CD4-positive, alpha-beta T cell treated with Interferon alpha-2 for 1 hour (primary cell): ENCODE data around the gene PPP1R3D.

Source experiments
- DNase-seq, 2 donors: peaks; one replicate each; pipeline ENCODE4 v3.0.0-alpha.2; 2020 to 2022

The PPP1R3D gene

DNA sequence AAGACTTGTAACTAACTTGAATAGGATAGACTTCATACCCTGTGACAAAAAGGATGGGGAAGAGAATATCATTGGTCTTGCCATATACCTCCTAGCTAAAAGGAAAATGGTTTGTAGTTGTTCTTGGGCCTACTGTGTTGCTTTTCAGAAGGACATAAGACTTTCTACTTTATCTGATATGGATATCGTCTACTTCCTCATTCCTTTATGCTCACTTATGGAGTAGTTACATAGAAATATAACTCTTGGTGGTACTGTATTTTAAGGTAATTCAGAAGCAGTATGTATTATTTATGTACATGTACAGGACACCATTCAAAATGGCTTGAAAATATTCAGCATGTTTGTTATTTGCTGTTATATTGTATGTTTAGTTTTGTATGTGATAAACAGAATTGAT, 8.1 kb upstream of the PPP1R3D start:
- DNase-seq = no peak

DNA sequence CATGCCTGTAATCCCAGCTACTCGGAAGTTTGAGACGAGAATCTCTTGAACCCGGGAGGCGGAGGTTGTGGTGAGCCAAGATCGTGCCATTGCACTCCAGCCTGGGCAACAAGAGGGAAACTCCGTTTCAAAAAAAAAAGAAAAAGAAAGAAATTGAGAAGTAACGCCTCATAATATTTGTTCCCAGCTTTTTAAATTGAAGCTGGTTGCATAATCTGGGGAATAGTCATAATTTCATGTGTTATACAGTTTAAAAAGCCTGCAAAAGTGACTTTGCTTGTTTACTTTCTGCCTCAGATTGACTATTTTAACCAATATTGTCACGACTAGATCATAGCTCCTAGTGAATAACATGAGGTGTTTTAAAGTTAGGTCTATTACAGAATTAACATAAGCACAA, 7.3 kb upstream of the PPP1R3D start:
- no peak for DNase-seq

DNA sequence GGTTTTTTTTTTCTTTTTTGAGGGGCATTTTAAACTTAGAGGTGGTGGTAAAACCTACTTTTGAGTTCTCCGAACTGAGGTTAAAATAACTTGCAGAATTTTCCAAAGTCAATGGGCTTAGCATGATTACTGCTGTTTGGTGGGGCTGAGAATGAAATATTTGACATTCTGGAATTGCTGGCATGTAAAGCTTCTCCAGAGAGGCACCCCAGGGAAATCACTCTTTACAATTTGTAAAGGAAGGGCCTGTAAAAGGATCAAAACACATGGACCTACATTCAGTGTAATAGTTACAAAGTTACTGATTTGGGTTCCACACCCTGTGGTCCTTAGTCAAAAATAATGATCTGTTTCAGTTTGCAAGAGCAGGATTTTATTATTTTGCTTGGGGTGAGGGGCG, 5.6 kb upstream of the PPP1R3D start:
- no peak for DNase-seq

DNA sequence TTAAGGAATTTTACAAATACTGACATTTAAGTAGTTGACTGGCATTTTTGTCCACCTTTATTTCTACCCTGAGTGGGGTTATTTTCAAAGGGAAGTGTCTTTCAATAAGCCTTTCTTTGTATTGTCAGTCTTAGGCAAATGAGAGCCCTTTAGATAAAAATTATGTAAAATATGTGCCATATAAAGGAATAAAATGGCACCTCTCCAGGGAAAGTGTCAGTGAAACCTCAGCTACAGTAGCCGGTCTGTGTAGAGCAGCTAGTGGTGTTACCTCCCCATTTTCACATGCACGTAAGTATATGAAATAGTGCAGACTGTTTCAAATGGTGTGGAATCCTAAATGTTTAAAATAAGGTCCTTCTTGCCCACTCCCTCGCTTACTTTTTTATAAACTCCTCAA, 5.1 kb upstream of the PPP1R3D start:
- no peak for DNase-seq

DNA sequence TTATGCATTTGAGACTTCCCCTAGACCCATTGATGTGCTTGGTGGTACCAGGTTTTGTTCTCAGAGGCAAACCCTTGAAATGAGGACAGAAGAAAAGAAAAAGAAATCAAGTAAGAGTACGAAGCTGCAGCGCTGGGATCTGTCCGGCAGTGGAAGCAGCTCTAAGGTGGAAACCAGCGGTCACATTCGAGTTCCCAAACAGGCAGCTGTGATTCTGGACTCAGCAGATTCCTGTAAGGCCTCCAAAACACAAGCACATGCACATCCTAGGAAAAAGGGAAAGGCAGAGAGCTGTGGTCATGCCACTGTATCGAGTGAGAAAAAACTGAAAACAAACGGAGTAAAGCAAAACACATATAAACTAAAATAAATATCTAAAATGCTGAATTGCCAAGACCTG, 4.6 kb upstream of the PPP1R3D start:
- DNase-seq = no peak

DNA sequence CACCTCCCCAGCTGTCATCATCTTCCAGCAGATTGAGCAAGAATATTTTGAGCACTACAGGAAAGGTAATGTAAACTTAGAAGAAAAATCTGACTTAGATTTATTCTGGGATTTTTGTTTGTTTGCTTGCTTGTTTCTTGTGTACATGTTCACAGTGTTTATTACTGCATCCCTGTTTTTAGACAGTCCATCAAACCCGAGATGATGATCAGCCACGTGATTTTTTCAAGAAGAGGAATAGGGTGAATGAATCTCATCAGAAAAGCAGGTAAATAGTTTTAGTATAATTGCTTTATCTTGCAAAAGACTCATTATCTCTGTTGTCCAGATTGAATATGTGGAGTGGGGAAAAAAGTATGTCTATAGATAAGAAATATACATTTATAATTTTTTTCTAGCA, 2.1 kb upstream of the PPP1R3D start:
- no peak for DNase-seq

DNA sequence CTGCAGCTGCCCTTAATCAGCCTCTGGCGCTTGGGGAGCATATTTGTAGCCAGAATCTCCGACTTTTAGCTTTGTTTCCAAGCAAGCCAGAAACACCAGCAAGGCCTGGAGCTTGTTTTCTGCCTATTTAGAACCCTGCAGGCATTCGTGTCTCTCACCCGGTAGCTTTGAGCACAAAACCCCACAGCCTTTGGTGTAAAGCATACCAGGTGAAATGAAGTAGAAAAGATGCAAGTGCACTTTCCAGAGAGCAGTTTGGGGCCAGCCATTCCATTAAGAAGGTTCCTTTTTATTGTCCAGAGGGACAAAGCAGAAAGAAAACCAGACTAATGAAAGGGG, 820 bp upstream of the PPP1R3D start:
- DNase-seq = no peak

DNA sequence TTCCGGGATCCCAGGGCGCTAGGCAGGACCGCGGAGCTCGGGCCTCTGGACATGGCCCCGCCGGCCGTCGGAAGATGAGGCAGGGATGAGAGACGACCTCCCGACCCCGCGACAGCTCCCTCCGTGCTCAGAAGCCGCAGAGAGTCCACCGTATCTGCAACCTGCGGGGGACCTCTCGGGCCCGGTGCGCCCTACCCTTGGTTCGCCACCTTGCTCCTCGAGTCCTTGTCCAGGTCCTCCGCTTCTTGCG, 301 bp downstream of the PPP1R3D start:
- no peak for DNase-seq

DNA sequence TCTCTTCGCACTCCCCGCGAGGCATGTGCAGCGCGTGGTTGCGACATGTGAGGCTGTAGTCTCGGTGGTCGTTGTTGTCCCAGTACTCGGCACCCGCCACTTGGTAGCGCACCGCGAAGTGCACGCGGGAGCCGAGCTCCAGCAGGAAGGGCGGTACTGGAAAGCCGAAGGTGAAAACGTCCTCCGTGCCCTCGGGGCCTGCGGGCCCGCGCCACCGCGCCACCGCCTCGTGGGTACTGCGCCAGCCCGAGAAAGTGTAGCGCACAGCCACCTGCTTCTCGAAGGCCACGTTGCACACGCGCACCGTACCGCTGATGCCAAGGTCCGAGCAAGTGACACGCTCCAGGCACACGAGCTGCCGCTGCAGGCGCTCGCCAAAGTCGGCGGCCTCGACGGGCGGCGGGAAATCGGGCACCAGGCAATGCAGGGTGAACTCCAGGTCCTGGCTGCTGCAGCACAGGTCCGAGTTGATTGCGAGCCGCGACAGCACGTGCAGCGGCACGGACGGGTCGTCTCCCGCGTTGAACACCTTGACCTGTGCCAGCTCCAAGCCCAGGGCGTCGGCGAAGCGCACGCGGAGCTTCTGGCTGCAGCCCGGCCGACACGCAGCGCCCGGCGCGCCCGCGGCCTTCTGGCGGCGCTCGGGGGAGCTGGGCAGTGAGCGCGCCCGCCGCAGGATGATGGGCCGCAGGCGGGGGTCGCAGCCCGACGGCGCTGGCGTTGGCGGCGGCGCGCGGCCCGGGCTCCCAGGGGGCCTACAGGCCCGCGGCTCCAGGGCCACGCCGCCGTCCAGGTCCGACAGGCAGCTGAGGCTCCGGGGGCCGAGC, 840 bp downstream of the PPP1R3D start:
- DNase-seq = peak in 1 of 2 donors; percentile 5

DNA sequence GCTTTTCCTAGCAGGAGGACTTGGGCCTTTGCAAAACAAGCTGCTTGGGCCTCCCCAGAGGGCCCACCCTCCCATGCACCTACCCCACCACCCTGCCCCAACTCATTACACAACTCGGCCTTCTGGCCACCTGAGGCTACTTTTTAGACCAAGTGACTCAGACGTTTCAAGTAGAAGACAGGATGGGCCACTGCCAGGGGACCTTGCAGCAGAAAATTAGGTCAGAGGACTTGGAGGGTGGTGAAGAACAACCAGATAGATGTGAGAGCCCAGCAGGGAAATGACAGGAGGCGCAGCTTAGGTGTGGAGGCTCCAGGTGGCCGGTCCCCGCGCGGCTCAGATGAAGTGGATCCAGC, 1.4 kb downstream of the PPP1R3D start:
- peak in 1 of 2 donors; percentile 6 for DNase-seq

DNA sequence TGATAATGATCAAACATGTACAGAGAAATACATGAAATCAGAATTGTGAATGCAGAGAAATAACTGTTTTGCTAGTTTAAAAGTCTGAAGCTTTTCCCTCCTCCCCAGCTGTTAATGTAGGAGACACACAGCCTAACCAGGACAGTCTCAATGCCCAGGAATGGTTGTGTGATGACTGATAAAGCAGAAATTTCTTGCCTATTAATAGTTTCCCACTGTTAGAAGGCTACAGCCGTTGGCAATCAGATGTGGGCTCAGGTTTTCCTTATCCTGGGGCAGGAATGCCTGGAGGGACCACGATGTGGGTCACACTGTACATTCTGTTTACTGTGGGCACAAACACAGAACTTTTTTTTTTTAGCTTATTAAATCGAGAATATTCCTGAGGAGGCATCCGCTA, 1.9 kb downstream of the PPP1R3D start:
- DNase-seq = no peak

DNA sequence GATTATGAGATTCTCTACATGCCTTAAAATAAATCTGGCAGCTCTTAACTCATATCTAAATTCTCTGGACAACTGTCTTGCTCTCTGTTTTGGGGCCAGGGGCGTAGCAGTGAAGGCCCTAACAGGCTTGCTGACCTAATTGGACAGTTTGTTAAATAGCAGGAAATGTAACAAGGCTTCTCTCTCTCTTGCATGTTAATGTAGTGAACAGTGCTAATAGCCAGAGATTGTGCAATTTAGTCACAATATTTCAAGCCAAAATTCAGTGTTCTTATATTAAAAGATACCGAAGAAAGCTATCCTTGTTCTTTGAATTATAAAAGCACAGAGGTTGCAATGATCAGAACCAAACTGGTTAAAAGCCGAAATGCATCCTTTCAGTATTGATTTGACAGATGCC, 3.0 kb downstream of the PPP1R3D start:
- DNase-seq = no peak

DNA sequence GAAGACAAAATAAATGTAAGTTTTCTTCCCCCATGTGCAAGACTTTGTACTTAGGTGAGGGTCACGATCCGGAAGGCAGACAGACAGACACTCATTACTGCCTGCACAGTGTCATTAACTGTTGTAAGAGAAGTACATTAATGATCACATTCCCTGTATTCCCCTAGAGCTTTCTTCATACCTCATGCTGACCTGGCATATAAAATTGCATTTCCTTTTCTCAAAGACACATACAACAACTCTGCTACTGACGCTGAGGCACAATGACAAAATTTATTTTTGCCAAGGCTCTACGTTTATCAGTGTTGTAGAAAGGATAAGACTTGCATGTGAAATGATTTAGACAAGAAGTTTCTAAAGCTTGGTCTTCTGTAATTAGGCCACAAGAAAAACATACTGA, 3.7 kb downstream of the PPP1R3D start:
- no peak for DNase-seq

DNA sequence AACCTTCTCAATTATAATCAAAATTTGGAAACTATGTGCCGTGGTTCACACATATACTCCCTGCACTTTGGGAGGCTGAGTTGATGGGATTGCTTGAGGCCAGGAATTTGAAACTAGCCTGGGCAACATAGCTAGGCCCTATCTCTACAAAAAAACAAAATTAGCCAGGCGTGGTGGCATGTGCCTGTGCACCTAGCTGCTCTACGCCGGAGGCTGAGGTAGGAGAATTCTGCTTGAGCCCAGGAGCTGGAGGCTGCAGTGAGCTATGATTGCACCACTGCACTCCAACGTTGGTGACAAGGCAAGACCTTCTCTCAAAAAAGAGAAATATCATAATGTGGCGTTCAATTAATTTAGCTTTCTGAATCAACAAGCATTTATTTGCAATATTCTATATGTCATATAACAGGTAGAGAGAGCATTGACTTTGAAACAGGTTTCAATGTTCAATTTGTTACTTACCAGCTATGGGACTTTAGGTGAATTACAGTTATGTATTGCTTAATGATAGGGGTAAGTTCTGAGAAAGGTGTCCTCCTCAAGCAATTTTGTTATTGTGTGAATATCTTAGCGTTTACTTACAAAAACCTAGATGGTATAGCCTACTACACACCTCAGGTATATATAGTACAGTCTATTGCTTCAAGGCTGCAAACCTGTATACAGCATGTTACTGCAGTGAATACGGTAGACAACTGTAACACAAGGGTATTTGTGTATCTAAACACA, 4.5 kb downstream of the PPP1R3D start:
- no peak for DNase-seq

DNA sequence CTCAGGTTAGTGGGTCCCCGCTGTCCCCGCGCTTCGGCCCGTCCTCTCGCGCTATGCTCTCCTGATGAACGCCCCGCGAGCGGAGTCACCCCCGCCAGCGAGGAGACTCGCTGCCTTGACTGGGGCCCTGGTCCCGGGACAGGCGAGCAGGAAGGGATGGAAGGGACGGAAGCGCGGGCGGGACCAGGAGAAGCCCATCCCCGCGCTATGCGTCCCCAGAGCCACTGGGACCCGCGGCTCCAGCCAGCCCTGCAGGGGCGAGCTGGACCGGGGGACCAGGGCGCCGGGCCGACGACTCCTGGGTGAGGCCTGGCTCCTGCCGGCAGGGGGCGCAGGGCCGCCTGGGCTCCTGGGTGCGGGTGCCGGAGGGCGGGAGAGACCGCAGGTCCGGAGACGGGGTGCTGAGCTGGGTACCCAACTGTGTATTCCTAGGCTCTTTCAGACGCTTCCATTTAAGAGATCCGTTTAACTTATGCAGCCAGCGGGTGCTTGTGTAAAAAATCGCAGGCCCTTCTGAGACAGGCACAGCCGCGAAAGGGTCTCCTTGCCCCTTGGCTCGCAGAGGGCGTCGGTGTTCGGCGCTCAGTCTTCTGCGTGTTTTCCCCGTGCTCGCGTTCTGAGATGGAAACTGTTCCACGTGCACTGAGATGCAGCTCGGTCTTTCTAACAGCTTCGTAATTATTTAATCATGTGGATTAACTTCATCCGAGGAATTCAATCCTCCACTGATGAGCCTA, 6.1 kb downstream of the PPP1R3D start:
- peak; percentile 76 to 80 for DNase-seq

DNA sequence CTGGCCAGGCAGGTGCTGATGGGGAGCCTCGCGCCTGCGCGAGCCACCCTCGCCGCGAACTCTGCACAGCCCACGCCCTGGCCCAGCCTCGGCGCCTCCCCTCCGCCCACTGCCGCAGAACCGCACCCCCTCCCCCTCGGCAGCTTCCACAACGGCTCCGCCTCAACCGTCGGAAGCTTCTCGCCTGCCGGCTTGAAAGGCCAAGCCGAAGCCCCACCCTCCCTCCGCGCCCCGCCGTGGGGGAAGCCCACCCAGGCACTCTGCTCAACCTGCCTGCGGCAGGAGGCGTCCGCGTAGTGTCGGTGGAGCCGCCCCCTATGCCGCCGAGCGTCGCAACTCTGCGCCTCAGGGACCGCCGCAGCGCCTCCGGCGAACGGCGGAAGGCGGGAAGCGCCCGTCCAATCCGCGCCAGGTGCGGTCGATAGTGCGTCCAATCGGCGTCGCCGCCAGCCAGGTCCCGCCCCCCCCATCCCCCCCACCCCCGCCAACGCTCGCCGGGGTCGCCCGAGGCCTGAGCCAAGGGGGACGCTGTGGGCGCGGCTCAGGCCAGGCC, 6.7 kb downstream of the PPP1R3D start, which contains the start of gene SYCP2:
Gene SYCP2, minus strand, starts transcription at position 342 of the 553 bp plus-strand sequence. CDS start 11,224 bp downstream, outside the sequence.
- DNase-seq = peak; percentile 70 to 73

DNA sequence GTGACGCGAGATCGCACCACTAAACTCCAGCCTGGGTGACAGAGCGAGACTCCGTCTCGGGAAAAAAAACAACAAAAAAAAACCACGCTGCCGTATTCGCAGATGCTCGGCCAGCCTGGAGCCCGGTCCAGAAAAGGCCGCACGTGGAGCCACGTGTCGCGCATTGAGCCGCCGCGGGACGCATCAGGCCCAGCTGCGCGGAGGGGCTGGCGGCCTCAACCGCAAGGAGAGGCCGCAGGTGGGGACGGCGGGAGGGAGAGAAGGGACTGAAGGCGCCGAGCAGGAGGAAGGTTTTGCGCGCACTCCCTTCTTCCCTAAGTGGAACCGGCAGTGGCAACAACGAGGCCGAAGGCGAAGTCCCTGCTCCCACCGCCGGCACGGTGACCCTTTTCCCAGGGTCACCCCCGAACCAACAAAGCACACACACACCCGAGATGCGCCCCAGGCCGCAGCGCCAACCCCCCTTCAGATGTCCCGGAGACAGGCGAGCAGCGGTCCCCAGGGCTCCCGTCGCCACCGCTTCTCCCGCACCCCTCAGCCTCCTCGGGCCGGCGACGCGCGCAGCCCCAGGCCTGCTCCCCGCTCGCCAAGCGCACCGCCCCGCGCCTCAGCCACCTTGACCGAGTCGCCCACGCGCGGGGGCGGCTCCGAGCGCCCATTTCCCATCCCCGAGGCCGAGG, 7.3 kb downstream of the PPP1R3D start:
- no peak for DNase-seq

DNA sequence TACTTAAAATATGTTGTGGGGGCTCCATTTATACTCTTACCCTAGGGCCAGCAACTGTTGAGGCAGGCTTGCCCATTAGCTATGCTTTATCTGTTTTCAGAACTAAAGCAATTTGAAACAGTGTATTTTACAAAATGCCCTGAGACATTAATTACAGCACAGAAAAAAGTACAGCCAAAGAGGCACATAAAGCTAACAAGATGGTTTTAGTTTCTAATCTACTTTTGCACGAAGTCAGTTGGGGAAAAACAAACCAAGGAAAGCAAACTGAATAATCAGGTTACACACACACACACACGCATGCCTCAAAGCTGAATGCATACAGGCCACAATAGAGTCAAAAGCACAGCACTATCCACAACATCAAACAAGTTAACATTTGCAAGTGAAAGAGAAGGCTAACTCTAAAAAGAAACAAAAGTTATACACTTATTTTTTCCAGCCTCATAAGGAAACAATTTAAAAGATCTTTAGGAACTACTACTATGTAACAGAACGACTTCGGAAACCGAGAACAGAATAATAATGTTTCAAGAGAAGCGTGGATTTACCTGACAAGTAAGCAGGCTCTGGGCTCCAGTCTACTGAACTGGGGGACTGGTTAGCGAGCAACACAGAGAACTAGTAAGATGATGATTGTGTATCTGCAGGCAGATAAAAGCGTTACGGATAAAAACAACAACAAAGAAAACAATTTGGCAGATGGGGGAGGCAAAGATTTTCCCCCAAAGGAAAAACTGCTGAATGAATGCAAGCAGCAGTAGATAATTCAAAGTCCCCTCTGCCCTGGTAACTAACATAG, 8.4 kb downstream of the PPP1R3D start:
- DNase-seq = no peak

DNA sequence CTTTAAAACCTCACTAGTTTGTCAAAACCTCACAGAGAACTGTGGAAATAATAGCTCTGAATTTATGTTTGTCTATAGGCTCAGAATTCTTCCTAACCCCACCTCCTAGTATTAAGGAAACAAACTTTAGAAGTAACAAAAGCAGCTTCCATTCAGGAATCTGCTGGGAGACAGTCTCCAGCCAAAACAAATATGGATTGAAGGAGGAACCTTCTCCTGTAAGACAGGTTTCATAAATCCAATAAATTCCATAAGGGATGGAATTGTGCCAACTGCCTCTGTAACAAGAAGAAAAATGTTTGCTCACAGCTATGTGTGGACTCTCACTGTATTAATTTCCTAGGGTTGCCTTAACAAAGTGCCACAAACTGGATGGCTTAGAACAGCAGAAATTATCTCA, 14.2 kb downstream of the PPP1R3D start:
- DNase-seq = no peak

DNA sequence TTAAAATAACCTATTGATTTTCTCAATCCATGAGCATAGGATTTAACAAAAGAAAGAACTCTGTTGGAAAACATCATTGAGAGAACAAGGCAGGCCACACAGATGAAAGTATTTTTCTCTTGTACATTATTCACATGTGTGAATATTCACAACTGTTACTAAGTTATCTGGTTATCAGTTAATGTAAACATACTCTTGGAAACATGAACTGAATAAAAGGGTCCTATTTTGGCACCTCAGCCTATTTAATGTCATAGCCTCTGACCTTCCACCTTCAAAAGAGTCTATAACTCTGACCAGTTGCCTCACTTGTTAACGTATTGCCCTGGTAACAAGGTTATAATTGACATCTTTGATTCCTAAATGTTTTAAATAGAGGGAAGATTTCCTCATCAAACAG, 14.7 kb downstream of the PPP1R3D start:
- DNase-seq = no peak

DNA sequence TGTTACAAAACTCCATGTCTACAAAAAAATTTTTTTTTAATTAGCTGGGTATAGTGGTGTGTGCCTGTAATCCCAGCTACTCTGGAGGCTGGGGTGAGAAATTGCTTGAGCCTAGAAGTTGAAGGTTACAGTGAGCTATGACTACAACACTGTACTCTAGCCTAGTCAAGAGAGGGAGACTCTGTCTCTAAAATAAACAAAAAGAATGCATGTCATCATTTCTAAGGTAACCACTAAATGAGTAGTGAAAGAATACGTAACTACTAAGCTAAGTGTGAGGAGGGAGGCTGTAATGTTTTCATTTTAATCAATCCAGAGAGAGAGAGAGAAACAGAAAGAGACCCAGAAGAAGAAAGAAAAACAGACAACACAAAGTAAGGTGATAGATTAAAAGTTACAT, 16.6 kb downstream of the PPP1R3D start:
- DNase-seq = no peak

DNA sequence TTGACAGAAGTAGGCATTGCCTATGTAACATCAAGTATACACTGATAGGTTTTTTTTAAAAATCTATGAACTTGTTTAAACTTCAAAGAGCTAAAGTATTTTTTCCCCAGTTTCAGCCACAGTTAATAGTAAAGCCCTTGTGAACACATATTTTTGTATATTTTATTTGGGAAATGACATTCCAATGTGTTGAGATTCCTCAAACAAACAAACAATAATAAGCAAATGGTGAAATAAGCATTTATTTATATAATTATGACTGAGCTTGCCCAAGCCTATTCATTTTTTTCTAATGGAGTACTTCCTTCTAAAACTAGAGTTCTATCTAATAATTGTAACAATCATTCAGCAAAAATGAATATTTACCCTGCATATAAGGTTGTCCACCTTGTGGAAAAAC, 19.2 kb downstream of the PPP1R3D start:
- no peak for DNase-seq
